Suppressor macrophage treated with lipopolysaccharide for 4 hours (primary cell): ENCODE results near the gene LRRIQ1.

Source experiments
- DNase-seq: peaks from one replicate; pipeline ENCODE4 v3.0.0-alpha.2; 2020

The LRRIQ1 gene

DNA sequence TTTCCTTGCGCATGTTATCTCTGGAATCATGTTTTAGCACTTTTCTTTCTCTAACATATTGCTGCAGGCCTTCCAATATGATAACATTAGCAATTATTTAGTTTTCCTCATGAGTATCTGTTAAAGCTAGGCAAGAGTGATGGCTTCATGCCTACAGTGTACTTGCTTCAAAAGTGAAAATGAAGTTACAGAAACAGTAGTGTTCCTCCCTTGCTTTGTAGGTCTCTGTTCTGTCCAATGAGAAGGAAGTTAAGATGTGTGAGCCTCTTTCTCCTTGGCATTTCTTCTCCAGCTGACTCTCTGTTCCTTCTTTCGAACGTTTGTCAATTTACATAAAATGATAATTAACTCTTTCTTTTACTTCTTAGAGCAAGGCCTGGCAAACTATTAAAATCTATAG, 22.2 kb downstream of the LRRIQ1 start:
- DNase-seq, result peak; percentile 14

DNA sequence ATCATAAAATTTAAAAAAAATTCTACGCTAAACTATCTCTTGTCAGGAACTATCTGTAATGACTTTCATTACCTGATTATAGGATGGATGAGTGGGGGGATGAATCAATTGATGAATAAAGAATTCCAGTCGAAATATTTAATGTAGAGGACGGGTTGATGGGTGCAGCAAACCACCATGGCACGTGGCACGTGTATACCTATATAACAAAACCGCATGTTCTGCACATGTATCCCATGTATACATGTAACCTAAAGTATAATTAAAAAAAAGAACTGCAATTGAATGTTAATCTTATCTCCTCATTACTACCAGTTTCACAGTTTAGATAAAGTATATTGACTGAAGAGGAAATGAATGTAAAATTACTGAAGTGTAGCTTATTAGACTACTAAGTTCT, 23.4 kb downstream of the LRRIQ1 start:
- no peak for DNase-seq

DNA sequence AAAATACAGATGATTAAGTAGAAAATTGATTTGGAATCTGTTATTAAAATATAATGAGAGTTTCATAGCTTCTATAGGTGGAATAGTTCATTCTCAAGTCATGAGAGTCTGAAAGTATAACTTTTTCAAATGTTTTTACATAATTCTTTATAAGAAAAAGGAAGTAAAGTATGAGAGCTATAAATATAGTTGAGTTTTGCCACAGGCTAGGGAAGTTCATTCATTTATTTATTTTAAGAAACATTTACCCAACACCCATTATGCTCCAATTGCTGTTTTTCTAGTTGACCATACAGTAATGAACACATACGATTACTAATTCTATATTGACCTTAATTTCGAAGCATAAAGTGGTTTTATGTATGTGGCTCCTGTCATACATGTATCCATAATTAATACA, 24.8 kb downstream of the LRRIQ1 start:
- peak; percentile 12 for DNase-seq

DNA sequence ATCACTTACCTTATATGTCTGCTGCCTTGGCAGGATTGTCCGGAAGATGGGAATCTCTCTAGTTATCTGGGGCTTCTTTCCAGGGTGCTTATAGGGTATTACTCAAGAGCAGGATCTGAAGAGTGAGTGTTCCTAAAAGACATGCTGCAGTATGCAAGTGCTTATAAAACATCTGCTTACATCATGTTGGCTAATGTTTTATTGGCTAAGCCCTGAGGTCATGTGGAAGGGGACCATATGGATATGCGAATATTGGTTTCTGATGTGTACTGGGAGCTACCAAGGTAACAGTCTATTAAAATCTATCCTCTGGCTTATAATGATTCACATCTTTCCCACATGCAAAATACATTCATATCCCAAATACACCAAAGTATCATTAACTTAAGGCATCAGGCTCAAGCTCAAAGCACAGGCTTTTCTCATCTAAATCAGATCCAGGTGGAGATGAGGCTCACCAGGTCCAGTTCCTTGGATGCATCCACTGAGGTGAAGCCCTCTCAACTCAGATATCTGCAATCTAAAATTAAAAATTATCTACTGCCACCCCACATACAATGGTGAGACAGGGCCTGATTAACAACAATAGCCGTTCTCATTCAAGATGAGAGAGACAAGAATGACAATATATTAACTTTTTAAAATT, 29.8 kb downstream of the LRRIQ1 start:
- DNase-seq, result no peak

DNA sequence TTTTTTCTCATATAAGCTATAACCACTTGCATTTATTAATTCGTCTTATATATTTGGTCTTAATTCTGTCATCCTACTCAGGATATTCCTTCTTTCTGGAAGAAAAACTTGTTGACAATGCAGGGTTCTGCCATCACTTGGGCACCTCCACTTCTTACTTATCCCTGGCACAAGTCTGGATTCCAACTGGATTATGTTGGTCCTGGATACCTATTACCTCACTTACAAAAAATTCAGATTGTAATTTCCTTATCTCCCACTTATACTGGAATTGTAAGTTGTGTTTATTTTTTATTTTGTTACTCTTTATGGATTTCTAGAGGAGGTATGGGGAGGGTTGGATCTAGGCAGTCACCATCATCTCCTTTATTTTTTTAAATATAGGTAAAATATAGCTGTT, 36.7 kb downstream of the LRRIQ1 start:
- no peak for DNase-seq

DNA sequence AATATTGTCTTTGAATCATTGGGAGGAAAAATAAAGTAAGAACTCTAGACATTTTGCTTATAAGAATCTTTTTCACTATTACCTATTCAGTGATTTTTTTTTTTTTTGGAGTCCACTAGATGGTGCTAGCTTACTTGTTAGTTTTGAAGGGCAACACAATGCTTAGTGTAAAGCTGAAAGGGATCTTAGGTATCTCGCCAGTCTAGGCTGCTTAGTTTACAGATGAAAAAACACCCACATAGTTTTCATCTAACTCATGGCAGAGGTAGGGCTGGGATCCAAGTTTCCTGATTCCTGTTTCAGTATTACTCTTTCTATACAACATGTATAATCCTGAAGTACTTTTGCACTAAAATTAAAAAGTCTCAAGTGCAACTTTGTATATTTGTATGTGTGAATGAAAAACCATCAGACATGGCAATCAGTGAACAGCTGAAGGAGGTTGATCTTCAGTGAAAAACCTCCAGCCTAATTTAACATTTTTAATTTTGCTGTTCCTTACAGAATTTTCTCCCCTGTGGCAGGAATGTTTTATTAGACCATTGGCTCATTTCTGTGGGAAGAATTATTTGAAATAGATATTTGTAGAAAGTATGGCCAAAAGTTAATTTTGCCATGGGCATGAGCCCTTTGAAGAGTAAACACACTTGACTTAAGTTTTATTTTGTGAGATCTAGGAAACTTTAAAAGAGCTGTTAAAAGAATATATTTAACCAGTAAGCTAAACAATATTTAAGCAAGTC, 40.7 kb downstream of the LRRIQ1 start:
- DNase-seq, result peak; percentile 29

DNA sequence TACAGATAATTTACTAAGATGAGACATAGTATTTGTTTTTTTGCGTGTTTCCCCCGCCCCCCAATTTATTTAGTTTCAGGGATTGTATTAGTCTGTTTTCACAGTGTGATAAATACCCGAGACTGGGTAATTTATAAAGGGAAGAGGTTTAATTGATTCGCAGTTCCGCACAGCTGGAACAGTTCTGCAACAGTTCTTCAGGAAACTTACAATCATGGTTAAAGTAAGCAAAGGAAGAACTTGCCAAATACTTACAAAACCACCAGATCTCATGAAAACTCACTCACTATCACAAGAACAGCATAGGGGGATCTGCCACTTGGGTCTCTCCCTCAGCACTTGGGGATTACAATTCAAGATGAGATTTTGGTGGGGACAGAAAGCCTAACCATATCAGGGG, 48.9 kb downstream of the LRRIQ1 start:
- no peak for DNase-seq

DNA sequence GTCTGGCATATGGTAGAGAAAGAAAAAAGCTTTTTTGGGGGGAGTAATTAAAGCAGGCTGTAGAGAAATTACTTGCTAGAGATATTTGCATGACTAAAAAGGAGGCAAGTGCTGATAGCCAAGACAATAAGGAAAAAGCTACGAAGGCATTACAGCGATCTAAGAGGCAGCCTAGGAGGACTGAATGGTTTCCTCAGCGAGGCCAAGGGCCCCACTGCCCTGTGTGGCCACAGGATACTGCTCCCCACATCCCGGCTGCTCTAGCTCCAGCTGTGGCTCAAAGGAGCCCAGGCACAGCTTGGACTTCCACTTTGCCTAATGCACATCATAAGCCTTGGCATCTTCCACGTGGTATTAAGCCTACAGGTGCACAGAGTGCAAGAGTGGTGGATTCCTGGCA, 53.6 kb downstream of the LRRIQ1 start:
- DNase-seq, result no peak

DNA sequence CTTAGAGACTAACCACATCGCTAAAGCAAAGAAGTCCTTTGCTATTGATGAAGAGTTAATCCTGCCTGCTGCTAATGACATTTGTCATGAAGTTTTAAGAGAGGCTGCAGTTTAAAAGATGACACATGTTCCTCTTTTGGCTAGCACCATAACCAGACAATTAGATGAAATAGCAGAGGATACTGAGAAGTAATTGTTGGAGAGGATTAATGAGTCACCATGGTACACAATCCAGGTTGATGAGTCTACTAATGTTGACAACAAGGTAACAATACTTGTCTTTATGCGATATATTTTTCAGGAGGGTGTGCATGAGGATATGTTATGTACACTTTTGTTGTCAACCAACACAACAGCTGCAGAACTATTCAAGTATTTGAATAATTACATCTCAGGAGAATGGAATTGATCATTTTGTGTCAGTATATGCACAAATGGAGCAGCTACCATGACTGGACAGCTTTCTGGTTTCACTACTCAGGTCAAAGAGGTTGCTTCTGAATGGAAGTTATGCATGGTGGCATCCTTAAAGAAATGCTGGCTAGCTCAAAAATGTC, 56.7 kb downstream of the LRRIQ1 start:
- DNase-seq, result no peak

DNA sequence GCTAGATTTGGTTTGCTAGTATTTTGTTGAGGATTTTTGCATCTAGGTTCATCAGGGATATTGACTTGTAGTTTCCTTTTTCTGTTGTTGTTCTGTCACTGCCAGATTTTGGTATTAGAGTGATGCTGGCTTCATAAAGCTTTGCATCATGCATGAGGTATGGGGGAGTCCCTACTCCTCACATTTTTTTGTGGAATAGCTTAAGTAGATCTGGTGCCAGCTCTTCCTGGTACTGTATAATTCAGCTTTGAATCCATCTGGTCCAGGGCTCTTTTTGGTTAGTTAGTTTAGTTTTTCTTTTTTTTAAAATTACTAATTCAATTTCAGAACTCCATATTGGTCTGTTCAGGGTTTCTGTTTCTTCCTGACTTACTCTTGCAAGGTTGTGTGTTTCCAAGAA, 59.4 kb downstream of the LRRIQ1 start:
- DNase-seq, result no peak

DNA sequence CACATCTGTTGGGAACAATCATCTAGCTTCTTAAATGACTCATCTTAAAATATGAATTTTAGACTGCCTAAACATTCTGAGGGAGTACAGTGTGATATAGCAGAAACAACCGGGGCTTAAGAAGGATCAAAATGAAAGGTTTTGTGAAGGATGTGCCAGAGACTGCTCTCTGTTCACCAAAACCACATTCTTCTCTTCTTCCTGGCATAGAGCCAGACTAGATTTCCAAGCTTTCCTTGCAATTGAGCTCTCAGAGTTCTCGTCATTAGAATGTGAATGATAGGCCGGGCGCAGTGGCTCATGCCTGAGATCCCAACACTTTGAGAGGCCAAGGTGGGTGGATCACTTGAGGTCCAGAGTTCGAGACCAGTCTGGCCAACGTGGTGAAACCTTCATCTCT, 94.5 kb downstream of the LRRIQ1 start:
- no peak for DNase-seq

DNA sequence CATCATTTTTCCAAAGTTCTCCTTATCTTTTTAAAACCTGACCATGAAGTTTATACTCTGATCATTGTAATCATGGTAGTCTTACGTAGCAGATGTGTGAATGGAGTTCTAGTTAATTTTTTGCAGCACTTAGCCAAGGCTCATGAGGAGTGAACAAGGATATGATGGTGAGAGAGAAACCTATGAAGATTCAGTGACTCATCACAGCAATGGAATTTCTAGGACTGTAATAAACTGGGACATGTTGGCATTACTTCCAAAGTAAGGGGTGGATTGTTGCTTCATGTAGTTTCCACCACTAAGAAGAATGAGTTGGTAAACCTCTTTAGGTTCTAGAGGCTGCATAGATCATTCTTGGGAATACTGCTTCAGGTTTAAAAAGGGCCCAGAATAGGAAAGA, 102.7 kb downstream of the LRRIQ1 start:
- DNase-seq, result no peak

DNA sequence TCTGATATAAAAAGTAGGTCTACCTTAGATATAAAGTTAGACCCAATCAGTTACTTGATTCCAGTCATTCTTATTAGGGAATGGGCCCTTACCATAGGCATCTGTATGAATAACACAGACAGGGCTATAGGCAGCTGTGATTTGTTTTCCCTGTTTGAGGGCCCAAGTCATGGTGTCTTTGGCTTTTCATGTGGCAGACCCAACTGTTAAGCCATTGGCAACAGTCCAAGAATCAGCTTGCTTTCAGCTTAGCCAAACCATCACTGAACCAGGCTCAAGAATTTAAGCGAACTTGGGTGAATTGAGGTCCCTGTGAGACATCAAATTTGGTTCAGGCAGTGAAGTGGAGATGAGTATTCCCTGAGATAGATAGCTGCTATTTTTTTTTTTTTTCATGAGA, 111.2 kb downstream of the LRRIQ1 start:
- no peak for DNase-seq

DNA sequence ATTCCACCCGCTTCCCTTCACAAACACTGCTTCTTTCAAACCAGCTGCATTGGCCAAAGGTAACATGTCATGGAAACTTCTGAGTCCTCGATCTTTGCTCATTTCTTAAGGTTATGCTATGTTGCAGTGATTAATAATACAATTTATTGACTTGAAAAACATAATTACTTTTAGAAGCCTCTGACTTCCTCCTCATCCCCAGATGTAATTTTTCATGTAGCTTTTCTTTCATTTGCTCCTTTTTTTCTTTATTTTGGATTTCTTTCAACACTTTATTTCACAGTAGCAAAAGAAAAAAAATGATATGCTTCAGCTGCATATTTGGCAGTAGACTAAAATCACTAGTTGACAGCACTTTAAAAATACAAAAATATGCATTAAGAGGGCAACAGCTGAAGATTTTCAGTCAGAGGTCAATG, 116.2 kb downstream of the LRRIQ1 start:
- DNase-seq, result no peak

DNA sequence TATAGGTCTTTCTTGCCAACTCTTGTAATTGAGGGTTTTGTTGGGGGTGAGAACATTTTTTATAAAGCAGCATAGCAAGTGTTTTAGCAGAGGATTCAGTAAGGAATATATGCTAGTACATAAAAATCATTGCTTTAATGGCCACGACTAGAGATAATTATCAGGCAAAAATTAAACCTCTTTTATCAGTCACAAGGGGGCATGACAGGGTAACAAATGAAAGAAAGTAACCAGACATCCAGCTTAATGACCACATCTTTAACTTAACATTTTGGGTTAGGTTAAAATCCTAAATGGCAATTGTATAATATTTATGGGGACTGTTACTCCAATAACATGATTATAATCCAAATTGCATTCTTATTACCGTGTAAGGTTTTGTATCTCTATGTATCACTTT, 119.6 kb downstream of the LRRIQ1 start:
- DNase-seq, result no peak

DNA sequence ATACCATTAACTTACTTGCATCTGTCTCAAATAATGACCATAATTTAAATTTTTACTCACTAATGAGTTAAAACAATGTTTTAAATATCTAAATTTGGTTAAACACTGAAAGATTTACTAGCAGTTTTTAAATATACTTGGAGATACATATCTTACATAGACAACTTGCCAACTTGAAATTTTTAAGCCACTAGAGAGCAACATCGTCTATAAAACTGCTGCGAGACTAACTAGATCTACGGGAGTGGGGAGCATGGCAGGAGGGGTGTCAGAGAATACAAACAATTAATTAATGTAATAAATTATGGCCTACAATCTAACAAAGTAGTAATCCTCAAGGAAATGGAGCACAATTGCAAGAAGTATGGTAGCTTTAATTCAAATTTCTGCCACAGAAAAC, 120.4 kb downstream of the LRRIQ1 start:
- no peak for DNase-seq

DNA sequence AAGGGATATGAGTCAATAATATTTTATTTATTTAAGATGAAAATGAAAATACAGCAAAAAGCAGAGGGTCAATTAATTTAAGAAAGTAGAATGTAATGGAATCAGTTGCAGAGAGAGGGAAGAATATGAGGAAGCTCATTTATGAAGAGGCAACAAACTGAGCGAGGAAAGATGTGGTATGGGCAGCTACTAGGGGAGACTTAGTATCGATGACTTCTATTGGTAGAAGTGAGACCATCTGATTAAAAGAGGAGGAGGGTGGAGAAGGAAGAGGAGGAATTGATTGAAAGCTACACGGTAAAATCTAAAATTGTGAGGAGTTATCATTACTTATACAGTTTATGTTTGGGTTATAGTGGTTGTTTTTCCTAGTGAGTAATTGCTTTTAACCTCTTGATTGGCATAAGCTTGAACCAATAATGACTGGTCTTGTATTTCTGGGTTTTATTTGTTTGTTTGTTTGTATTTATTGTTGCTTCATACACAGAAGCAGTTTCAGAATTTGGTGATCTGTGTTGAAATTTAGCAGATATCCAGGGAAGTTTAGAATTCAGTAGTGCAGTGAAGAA, 121.0 kb downstream of the LRRIQ1 start:
- no peak for DNase-seq

DNA sequence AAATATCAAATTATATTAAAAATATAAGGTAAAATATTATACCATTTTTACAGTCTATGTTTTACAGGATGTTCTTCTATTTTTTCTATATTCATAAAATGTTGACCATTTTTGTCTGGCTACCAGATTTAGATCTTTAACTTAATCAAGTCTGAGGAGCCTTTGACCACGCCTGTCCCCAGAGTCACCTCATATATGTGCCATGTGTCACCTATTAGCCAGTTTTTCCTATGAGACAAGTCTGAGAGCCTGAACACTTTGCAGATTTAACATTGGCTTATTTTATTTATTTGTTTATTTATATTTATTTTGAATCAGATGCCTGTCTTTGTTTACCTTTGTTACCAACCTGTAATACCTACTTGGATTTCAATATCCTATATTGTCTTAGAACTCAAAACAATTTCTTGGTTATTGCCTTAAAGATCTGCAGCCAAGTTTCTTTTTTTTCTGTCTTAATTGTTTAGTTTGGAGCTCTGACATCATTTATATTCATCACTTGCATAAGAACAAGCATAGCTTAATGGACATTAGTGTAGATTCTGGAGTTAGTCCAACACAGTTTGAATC, 127.7 kb downstream of the LRRIQ1 start:
- DNase-seq, result no peak

DNA sequence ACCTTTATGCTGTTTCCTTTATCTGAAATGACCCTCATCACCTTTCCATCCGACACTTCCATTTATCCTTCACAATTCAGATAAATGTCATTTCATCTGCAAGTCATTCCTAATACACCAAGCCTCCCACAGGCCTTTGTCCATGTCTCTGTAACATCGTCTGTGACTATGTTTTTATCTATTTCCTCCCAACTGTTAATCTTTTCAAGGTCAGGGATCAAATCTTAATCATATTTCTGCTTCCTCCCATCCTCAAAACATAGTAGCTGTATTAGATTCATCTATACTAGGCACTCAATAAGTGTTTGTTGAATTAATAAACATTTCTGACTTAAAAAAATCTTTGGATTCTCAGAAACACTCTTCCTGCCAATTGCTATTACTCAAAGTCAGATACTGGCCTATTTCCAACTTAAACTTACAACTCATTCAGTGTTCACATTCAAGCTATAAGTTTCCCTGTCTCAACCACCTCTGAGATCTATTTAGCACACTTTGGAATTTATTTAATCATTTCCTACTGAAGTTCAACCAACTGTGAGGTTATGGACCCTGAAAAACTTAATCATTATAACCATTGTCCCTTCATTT, 143.6 kb downstream of the LRRIQ1 start:
- DNase-seq, result no peak

DNA sequence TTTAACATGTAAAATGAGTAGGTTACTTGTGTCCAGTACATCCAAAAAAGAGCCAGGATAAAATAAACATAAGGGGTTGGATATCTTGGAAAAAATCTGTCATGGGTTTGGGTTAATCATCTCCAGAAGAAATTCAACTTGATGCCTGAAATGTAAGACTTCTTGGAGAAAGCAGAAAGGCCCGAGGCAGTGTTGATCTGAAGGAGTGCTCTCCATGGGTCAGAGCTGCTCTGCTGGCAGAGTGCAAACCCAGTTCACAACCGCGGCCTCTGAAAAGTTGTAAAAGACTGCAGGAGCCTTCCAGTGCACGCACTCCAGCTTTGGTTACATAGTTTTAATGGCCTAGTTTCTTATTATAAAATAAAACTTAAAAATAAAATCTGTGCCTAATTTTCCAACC, 146.5 kb downstream of the LRRIQ1 start:
- no peak for DNase-seq

DNA sequence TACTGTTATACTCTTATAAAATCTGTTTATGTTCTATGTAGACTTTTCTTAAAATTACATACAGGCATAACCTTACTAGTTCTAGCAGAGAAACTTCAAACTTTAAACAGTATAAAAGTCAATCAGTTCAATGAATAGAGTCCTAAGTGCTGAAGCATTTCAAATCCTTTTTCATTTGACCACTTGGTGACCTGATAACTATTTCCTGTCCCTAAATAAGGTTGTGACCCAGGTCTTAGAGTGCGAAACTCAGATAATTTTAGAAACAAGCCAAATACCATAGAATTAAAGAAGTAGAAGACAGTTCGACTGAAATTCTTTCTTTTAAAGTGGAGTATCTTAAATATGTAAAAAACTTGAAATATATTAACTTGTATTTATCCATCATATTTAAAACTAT, 147.7 kb downstream of the LRRIQ1 start:
- no peak for DNase-seq

DNA sequence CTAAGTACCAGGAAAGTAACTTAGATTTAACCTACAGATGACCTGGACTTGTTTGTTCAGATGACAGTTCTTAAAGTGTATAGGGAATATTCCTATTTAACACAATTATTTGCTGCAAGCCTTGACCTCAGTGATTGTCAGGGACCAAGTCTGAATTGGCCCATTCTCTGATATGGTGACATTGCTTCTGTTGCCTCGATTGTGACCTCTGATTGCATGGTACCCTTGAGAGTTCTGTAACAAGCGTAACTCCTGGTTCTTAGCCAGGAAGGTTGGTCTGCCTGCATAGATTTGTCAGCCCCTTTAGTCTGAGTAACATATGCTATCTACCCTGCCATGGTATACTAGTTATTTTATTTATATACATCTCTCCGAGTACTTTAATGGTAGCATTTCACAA, 150.1 kb downstream of the LRRIQ1 start:
- DNase-seq, result no peak

DNA sequence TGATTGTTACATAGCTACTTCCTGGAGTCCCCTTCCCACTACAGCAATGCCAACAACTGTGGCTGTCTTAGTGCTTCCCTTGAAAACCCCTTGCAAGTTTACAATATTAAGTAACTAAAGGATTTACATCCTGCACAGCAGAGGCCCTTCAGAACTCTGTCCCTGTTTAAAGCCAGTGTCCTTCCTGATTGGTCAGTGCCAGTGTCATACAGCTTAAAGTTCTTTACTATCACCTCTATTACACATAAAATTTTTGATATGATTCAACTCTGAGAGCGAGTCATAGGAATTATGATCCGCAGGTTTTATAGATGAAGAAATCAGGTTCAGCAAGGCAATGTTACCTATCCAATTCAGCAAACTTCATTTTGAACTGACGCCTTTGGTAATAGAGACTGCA, 152.5 kb downstream of the LRRIQ1 start:
- DNase-seq, result no peak

DNA sequence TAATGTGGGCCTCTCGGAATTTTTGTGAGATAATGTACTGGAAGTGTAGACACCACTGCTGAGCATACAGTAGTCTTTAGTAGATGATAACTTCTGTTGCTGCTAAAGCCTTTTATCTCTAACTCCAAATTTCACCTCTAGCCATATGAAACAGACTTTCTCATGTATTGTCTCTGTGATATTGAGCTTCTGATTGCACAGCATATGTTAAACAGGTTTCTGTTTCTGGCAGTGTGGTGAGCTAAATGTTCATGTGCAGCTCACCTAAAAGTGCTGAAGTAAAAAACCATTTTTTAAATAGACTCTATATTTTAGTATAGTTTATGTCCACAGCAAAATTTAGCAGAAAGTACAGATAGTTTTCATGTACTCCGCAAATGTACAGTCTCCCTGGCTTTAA, 154.6 kb downstream of the LRRIQ1 start:
- no peak for DNase-seq
